Measurements from ENCODE around the gene ACIN1. TPM values are rescaled to one million over a fixed set of nuclear protein-coding genes. Genes with fewer than 3 reads are reported as not detected.
A peak's percentile ranks its signal among the peaks of the same experiment; 100 is the strongest.

Gene ACIN1
- total and polyA plus RNA-seq, 9 of the 15 experiments (the other 6 are each of a cell fraction or from before 2014, with no cell fraction given) = 5.0 to 196 (median 129) TPM

GRCh38 chr14:23093104-23093503 lies 1.8 kb downstream of the ACIN1 start:
- 65% methylated on average over 2 of the region's 2 CpGs for WGBS (ENCODE audit: insufficient coverage, low coverage, missing lambda C conversion rate)
- H4K20me1 ChIP-seq (replicated peaks; ENCODE audit: control insufficient read depth, insufficient read depth, low read length) = peaks cover 15% of the 10 kb centered on the region
- peaks cover 78% of the 10 kb centered on the region for H3K79me2 ChIP-seq (ENCODE audit: control insufficient read depth, insufficient read depth, low read length)
- no peaks in the 10 kb centered on the region for H3K9me1 ChIP-seq (ENCODE audit: control insufficient read depth, insufficient read depth, low read length)
- H3K4me2 ChIP-seq (ENCODE audit: insufficient read depth, low read length) = peak overlapping the region; percentile 90
- ATAC-seq (no peak), DNase-seq (ENCODE audit: extremely low read depth in 1 of 4, low spot score in 3 of 4) (no peak), FAIRE-seq (no peak)
- no peak overlapping the region for H3K27ac ChIP-seq (ENCODE audit: extremely low read depth, low read depth, low read length)
- peak overlapping the region; percentile 83; the same call in 1 of the 2 replicates for H3K4me3 ChIP-seq
- peaks cover 8 to 27% of the 10 kb centered on the region in 2 experiments; a peak in 4 of 5 replicates for H3K4me1 ChIP-seq (replicated peaks in 1 of 2; ENCODE audit: control insufficient read depth in 2 of 2, insufficient read depth in 2 of 2, low read length in 2 of 2)
- in situ Hi-C loops (cut with MboI) (no loop called here), intact Hi-C loops (cut with micrococcal nuclease) (no loop called here)
- H3K27me3 ChIP-seq (ENCODE audit: control insufficient read depth in 2 of 2, insufficient read depth in 2 of 2, low read length in 2 of 2) = no peaks in the 10 kb centered on the region
- peak overlapping the region in 1 of 2 experiments; percentile 98; a peak in 1 of 4 replicates for H3K9ac ChIP-seq (ENCODE audit: insufficient read depth in 1 of 2, low read depth in 2 of 2, low read length in 2 of 2)
- H2AFZ ChIP-seq (ENCODE audit: low read depth, low read length) = no peak overlapping the region
- no peaks in the 10 kb centered on the region for H3K9me3 ChIP-seq (replicated peaks; ENCODE audit: control insufficient read depth, insufficient read depth, low read depth, low read length)
- H3K36me3 ChIP-seq (ENCODE audit: control insufficient read depth, insufficient read depth, low read length) = peaks cover 68% of the 10 kb centered on the region
- BruUV-seq (replicated peaks) = no TSS peak
- POLR2A ChIA-PET = no interaction called here
- CTCF ChIA-PET (ENCODE audit: low intra/inter-chr PET ratio) = no interaction called here
- TF ChIP-seq DACH1 (IDR thresholded peaks at IDR 0.05; ENCODE audit: partially characterized antibody) (no peak), ATF1 (CRISPR knock-in tag; IDR thresholded peaks at IDR 0.05) (no peak), ATF1 (tag; IDR thresholded peaks at IDR 0.05) (no peak), JUND (IDR thresholded peaks at IDR 0.05; ENCODE audit: borderline replicate concordance, low read depth, low read length) (no peak), JUND (tag; IDR thresholded peaks at IDR 0.05; ENCODE audit: borderline replicate concordance, low read depth, low read length) (no peak), HDAC1 (IDR thresholded peaks at IDR 0.05) (no peak), ZZZ3 (IDR thresholded peaks at IDR 0.05) (no peak), TSHZ1 (CRISPR knock-in tag; IDR thresholded peaks at IDR 0.05) (no peak), FOXA3 (CRISPR knock-in tag; conservative IDR thresholded peaks at IDR 0.05 in 1 of 2, IDR thresholded peaks at IDR 0.05 in 1 of 2) (no peak), RBFOX2 (IDR thresholded peaks at IDR 0.05; ENCODE audit: low read depth, low read length) (no peak), NFIC (IDR thresholded peaks at IDR 0.05) (no peak), ARID4B (CRISPR knock-in tag; IDR thresholded peaks at IDR 0.05) (no peak), STAT6 (CRISPR knock-in tag; IDR thresholded peaks at IDR 0.05) (no peak)

All from K562 (cell line).